CD14-positive monocyte (primary cell): ENCODE data around the gene SLC5A4. TPM values are rescaled to one million over a fixed set of nuclear protein-coding genes. Genes with fewer than 3 reads are reported as not detected.

Source experiments
- DNase-seq, 3 donors: peaks; one replicate each; pipeline ENCODE4 v3.0.0-alpha.2; 2011 to 2022
- H2AFZ ChIP-seq: 2 replicates; pipeline ENCODE4 v1.6.0; 2012; ENCODE audit warnings: mild to moderate bottlenecking, low read depth, low read length, inconsistent platforms; ENCODE audit not compliant: insufficient read depth, poor library complexity, severe bottlenecking
- H3K27ac ChIP-seq, 2 donors: 1 replicate in 1 of 2; 2 replicates in 1 of 2; pipeline ENCODE4 v1.5.1; 2012 to 2013; ENCODE audit warnings: low read length in 2 of 2, control low read depth in 1 of 2, inconsistent platforms in 1 of 2, low read depth in 1 of 2, mild to moderate bottlenecking in 1 of 2
- H3K27me3 ChIP-seq, 2 donors: one replicate each; pipeline versions ENCODE4 v1.6.0 to v1.6.1; 2011 to 2013; ENCODE audit warnings: low read length in 2 of 2; ENCODE audit not compliant: control insufficient read depth in 2 of 2, insufficient read depth in 2 of 2
- H3K36me3 ChIP-seq, 2 donors: replicated peaks in 1 of 2; 1 replicate in 1 of 2; 2 replicates in 1 of 2; pipeline versions ENCODE4 v1.5.1 to v1.6.1; 2012 to 2013; ENCODE audit warnings: low read length in 2 of 2, control low read depth in 1 of 2, inconsistent platforms in 1 of 2, mild to moderate bottlenecking in 1 of 2; ENCODE audit not compliant: insufficient read depth in 2 of 2, control insufficient read depth in 1 of 2
- H3K4me1 ChIP-seq, 2 donors: 1 replicate in 1 of 2; 2 replicates in 1 of 2; pipeline versions ENCODE4 v1.5.1 to v1.6.1; 2012 to 2013; ENCODE audit warnings: low read length in 2 of 2, control low read depth in 1 of 2, inconsistent platforms in 1 of 2, mild to moderate bottlenecking in 1 of 2, moderate library complexity in 1 of 2; ENCODE audit not compliant: insufficient read depth in 2 of 2, control insufficient read depth in 1 of 2
- H3K4me2 ChIP-seq: replicated peaks from 2 replicates; pipeline ENCODE3; 2012; ENCODE audit warnings: low read length, moderate library complexity, mild to moderate bottlenecking; ENCODE audit not compliant: poor library complexity, severe bottlenecking; ENCODE audit errors: extremely low read depth
- H3K4me3 ChIP-seq, 3 experiments: fragments of 200-600 bp in 1 of 3; sonication (generic) in 1 of 3; replicated peaks in 1 of 3; 1 replicate in 2 of 3; 2 replicates in 1 of 3; pipeline ENCODE4 v1.5.1; 2011 to 2013; ENCODE audit warnings: low read length in 3 of 3, mild to moderate bottlenecking in 3 of 3, control low read depth in 2 of 3, low read depth in 2 of 3, inconsistent platforms in 1 of 3, moderate library complexity in 1 of 3
- H3K79me2 ChIP-seq: 2 replicates; pipeline ENCODE4 v1.6.0; 2012; ENCODE audit warnings: mild to moderate bottlenecking, control low read depth, inconsistent platforms, low read length, moderate library complexity; ENCODE audit not compliant: insufficient read depth
- H3K9ac ChIP-seq: 2 replicates; pipeline ENCODE4 v1.6.0; 2017; ENCODE audit warnings: low read length, mild to moderate bottlenecking; ENCODE audit not compliant: insufficient read depth, poor library complexity, severe bottlenecking
- H3K9me3 ChIP-seq, 2 donors: replicated peaks in 1 of 2; 1 replicate in 1 of 2; 2 replicates in 1 of 2; pipeline versions ENCODE4 v1.5.1 to v1.6.1; 2012 to 2013; ENCODE audit warnings: low read length in 2 of 2, control low read depth in 1 of 2; ENCODE audit not compliant: control insufficient read depth in 1 of 2, insufficient read depth in 1 of 2
- H4K20me1 ChIP-seq: 2 replicates; pipeline ENCODE4 v1.6.0; 2012; ENCODE audit warnings: mild to moderate bottlenecking, low read length, control low read depth, moderate library complexity; ENCODE audit not compliant: insufficient read depth
- H3K27ac Mint-ChIP-seq, 7 donors: one replicate each; pipeline ENCODE4 v1.8.0; 2020; ENCODE audit warnings: mild to moderate bottlenecking in 7 of 7, mixed read lengths in 7 of 7, moderate library complexity in 6 of 7, inconsistent platforms in 2 of 7
- H3K27me3 Mint-ChIP-seq, 3 donors: one replicate each; pipeline ENCODE4 v1.8.0; 2021 to 2022; ENCODE audit warnings: low read depth in 3 of 3, mild to moderate bottlenecking in 3 of 3, mixed read lengths in 3 of 3, moderate library complexity in 3 of 3, inconsistent platforms in 1 of 3
- H3K36me3 Mint-ChIP-seq, 2 donors: one replicate each; pipeline ENCODE4 v1.8.0; 2020; ENCODE audit warnings: mixed read lengths in 2 of 2, inconsistent platforms in 1 of 2, mild to moderate bottlenecking in 1 of 2
- H3K4me1 Mint-ChIP-seq: one replicate; pipeline ENCODE4 v1.8.0; 2020; ENCODE audit warnings: mild to moderate bottlenecking, mixed read lengths
- H3K4me3 Mint-ChIP-seq, 2 donors: one replicate each; pipeline ENCODE4 v1.8.0; 2020; ENCODE audit warnings: mild to moderate bottlenecking in 2 of 2, mixed read lengths in 2 of 2, moderate library complexity in 1 of 2
- H3K9me3 Mint-ChIP-seq, 7 donors: one replicate each; pipeline ENCODE4 v1.8.0; 2020 to 2022; ENCODE audit warnings: mixed read lengths in 7 of 7, mild to moderate bottlenecking in 6 of 7, moderate library complexity in 6 of 7, inconsistent platforms in 2 of 7
- WGBS: methylation state at CpG from one replicate; pipeline ENCODE4 v1.1.5; 2013; ENCODE audit warnings: missing lambda C conversion rate; ENCODE audit not compliant: insufficient coverage; 5-methylcytosine and 5-hydroxymethylcytosine counted together
- intact Hi-C, 2 donors: fragments of 100-400 bp; cut with micrococcal nuclease; formaldehyde crosslinking; loops; one replicate each; pipeline versions ENCODE4 v1.15.0 to v1.15.1; 2023
- polyA plus RNA-seq, 3 donors: library from polyadenylated mRNA; depleted of rRNA in 1 of 3; unstranded in 2 of 3; stranded (reverse) in 1 of 3; fragments of 300-500 nt in 2 of 3; fragments of >200 nt in 1 of 3; fragmentation: Illumina TruSeq in 2 of 3; gene quantifications; 1 replicate in 2 of 3; 2 replicates in 1 of 3; pipeline ENCODE4 v1.2.3, GENCODE V29; 2012 to 2021
- TF ChIP-seq, protein P1 (sequence below): fragments of 200-600 bp; IDR thresholded peaks from one replicate; pipeline ENCODE4 v1.8.0; 2022; ENCODE audit warnings: antibody characterized with exemption, mild to moderate bottlenecking

Gene SLC5A4
- polyA plus RNA-seq, 3 donors = not detected

DNA sequence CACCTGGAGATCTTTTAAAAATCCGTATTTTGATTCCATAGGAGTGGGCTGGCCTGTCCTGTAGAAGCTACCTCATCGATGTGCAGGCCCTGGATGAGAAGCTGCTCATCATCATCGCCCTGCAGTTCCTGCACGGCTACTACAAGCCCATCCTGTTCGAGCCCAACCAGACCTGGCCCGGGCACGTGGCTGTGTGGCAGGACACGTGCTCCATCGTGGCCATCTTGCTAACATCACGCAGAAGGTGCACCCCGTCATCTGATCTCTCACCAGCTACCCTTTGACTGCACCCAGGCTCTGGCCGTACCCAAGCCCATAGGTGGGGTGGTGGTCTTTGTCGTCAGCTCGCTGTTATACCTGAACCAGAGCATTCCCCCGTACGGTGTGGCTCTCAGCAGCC, 14.2 kb upstream of the SLC5A4 start:
- Histone ChIP-seq H3K4me3 (no peak overlapping the region), H3K27me3 (no peaks in the 10 kb centered on the region), H3K9ac (no peak overlapping the region), H3K79me2 (no peaks in the 10 kb centered on the region), H3K4me1 (peaks cover 0 to 4% of the 10 kb centered on the region in 2 donors), H3K4me2 (no peak overlapping the region), H3K9me3 (no peaks in the 10 kb centered on the region), H3K27ac (no peak overlapping the region), H2AFZ (no peak overlapping the region), H3K36me3 (no peaks in the 10 kb centered on the region), H4K20me1 (no peaks in the 10 kb centered on the region)
- 98% methylated on average over 9 of the region's 16 CpGs for WGBS
- intact Hi-C loops = loop anchor here (5.0 to 10.0 kb wide), 4 partner anchors 67 to 295 kb away; no protein-coding TSS in a partner anchor
- Mint-ChIP-seq H3K27me3 (peaks cover 0 to 9% (median 2%) of the 10 kb centered on the region in 3 donors), H3K9me3 (no peaks in the 10 kb centered on the region), H3K4me1 (peaks cover 6% of the 10 kb centered on the region), H3K27ac (no peak overlapping the region), H3K4me3 (no peak overlapping the region), H3K36me3 (no peaks in the 10 kb centered on the region)
- TF ChIP-seq, protein P1, sequence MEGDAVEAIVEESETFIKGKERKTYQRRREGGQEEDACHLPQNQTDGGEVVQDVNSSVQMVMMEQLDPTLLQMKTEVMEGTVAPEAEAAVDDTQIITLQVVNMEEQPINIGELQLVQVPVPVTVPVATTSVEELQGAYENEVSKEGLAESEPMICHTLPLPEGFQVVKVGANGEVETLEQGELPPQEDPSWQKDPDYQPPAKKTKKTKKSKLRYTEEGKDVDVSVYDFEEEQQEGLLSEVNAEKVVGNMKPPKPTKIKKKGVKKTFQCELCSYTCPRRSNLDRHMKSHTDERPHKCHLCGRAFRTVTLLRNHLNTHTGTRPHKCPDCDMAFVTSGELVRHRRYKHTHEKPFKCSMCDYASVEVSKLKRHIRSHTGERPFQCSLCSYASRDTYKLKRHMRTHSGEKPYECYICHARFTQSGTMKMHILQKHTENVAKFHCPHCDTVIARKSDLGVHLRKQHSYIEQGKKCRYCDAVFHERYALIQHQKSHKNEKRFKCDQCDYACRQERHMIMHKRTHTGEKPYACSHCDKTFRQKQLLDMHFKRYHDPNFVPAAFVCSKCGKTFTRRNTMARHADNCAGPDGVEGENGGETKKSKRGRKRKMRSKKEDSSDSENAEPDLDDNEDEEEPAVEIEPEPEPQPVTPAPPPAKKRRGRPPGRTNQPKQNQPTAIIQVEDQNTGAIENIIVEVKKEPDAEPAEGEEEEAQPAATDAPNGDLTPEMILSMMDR = no peak
- DNase-seq = no peak

DNA sequence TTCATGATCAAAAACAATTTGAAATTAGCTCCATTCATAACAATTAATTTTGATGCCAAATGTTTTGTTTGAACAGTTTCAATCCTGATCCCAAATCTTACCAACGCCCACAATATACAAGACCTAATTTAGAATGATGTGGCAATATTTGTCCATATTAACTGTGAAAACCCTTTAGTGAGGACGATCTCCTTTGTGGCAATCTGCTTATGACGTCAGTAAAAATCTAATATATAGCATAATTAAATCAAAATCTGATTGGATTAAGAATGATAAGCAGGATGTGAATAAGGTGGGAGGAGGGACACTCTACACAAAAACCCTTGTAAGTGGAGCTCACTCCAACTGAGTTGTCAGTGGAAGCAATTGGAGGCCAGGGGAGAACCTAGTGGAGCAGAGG, 11.9 kb upstream of the SLC5A4 start:
- Histone ChIP-seq H3K9ac (no peak overlapping the region), H3K4me2 (no peak overlapping the region), H3K4me3 (no peak overlapping the region), H3K9me3 (no peaks in the 10 kb centered on the region), H3K27ac (no peak overlapping the region), H3K27me3 (no peaks in the 10 kb centered on the region), H3K4me1 (peaks cover 0 to 4% of the 10 kb centered on the region in 2 donors), H4K20me1 (no peaks in the 10 kb centered on the region), H3K36me3 (no peaks in the 10 kb centered on the region), H2AFZ (no peak overlapping the region), H3K79me2 (no peaks in the 10 kb centered on the region)
- no CpG with 5 or more reads among the region's 3 CpGs for WGBS
- no peaks in the 10 kb centered on the region for H3K36me3 Mint-ChIP-seq
- no peak for DNase-seq
- TF ChIP-seq, protein P1 = no peak
- H3K4me1 Mint-ChIP-seq = peaks cover 6% of the 10 kb centered on the region
- peaks cover 0 to 6% (median under 1%) of the 10 kb centered on the region in 3 donors for H3K27me3 Mint-ChIP-seq
- H3K4me3 Mint-ChIP-seq = no peak overlapping the region
- no peak overlapping the region for H3K27ac Mint-ChIP-seq
- peaks cover 0 to 5% (median 1%) of the 10 kb centered on the region in 7 donors for H3K9me3 Mint-ChIP-seq
- intact Hi-C loops = loop anchor here (2.0 to 10.0 kb wide), 5 partner anchors 65 to 292 kb away; no protein-coding TSS in a partner anchor
